Neural cell (in vitro differentiated cells): ENCODE measurements around the gene SPATA19. TPM values are rescaled to one million over a fixed set of nuclear protein-coding genes. Genes with fewer than 3 reads are reported as not detected.

Experiments
- H2AFZ ChIP-seq: fragments of 200-600, 300-800 bp; sonication (generic), shearing (Covaris generic); 2 replicates; pipeline ENCODE4 v1.6.0; 2014; ENCODE audit warnings: low read depth, mild to moderate bottlenecking, antibody characterized with exemption, low read length, moderate library complexity
- H3F3A ChIP-seq: fragments of 200-600 bp; shearing (Covaris generic); 2 replicates; pipeline ENCODE4 v1.6.1; 2016; ENCODE audit warnings: mild to moderate bottlenecking, moderate library complexity, mixed read lengths, antibody characterized with exemption, low read length; ENCODE audit not compliant: insufficient read depth, poor library complexity, severe bottlenecking
- H3K27ac ChIP-seq: fragments of 200-600, 300-800 bp; sonication (generic), shearing (Covaris generic); 2 replicates; pipeline ENCODE4 v1.5.1; 2014; ENCODE audit warnings: mild to moderate bottlenecking, low read length, moderate library complexity
- H3K27me3 ChIP-seq: fragments of 300-800, 200-600 bp; sonication (generic), shearing (Covaris generic); 2 replicates; pipeline ENCODE4 v1.6.0; 2014; ENCODE audit warnings: mild to moderate bottlenecking, low read depth, low read length, moderate library complexity; ENCODE audit not compliant: insufficient read depth
- H3K36me3 ChIP-seq: fragments of 300-800, 200-600 bp; sonication (generic), shearing (Covaris generic); 2 replicates; pipeline ENCODE4 v1.5.1; 2014; ENCODE audit warnings: mild to moderate bottlenecking, antibody characterized with exemption, low read length, moderate library complexity; ENCODE audit not compliant: insufficient read depth
- H3K4me2 ChIP-seq: fragments of 300-800, 200-600 bp; sonication (generic), shearing (Covaris generic); 2 replicates; pipeline ENCODE4 v1.6.0; 2014; ENCODE audit warnings: mild to moderate bottlenecking, low read length
- H3K4me3 ChIP-seq: fragments of 300-800, 200-600 bp; sonication (generic), shearing (Covaris generic); 2 replicates; pipeline ENCODE4 v1.5.1; 2014; ENCODE audit warnings: mild to moderate bottlenecking, low read length, moderate library complexity
- H3K79me2 ChIP-seq: fragments of 200-600 bp; shearing (Covaris generic); replicated peaks from 2 replicates; pipeline ENCODE4 v1.6.0; 2014; ENCODE audit warnings: mild to moderate bottlenecking, low read length, moderate library complexity; ENCODE audit not compliant: insufficient read depth
- H3K9ac ChIP-seq: fragments of 300-800, 200-600 bp; sonication (generic), shearing (Covaris generic); 2 replicates; pipeline ENCODE4 v1.6.1; 2016; ENCODE audit warnings: mild to moderate bottlenecking, low read length, mixed read lengths
- H3K9me2 ChIP-seq: fragments of 200-600 bp; shearing (Covaris generic); 2 replicates; pipeline ENCODE4 v1.6.1; 2016; ENCODE audit warnings: mild to moderate bottlenecking, low read length, mixed read lengths; ENCODE audit not compliant: insufficient read depth
- H3K9me3 ChIP-seq: fragments of 200-600, 300-800 bp; sonication (generic), shearing (Covaris generic); 2 replicates; pipeline ENCODE4 v1.6.1; 2016; ENCODE audit warnings: mild to moderate bottlenecking, mixed run types, low read length, moderate library complexity, mixed read lengths
- H4K20me1 ChIP-seq: fragments of 200-600 bp; shearing (Covaris generic); 2 replicates; pipeline ENCODE4 v1.6.1; 2016; ENCODE audit warnings: mild to moderate bottlenecking, mixed run types; ENCODE audit not compliant: insufficient read depth
- CTCF ChIP-seq: fragments of 450-650 bp; IDR thresholded peaks from 2 replicates; pipeline ENCODE4 v1.5.1; 2014; ENCODE audit warnings: antibody characterized with exemption, mild to moderate bottlenecking, moderate library complexity; ENCODE audit not compliant: poor library complexity, severe bottlenecking
- EP300 ChIP-seq: fragments of 450-650 bp; conservative IDR thresholded peaks from 2 replicates; pipeline ENCODE4 v1.6.1; 2014; ENCODE audit warnings: antibody characterized with exemption, mild to moderate bottlenecking, moderate library complexity; ENCODE audit not compliant: poor library complexity, severe bottlenecking
- EZH2 ChIP-seq: fragments of 200-600, 300-800 bp; shearing (Covaris generic), sonication (generic); IDR thresholded peaks from 2 replicates; pipeline ENCODE4 v1.6.1; 2014; ENCODE audit warnings: antibody characterized with exemption, low read length, borderline replicate concordance, mild to moderate bottlenecking; ENCODE audit not compliant: insufficient read depth, poor library complexity, severe bottlenecking
- MXI1 ChIP-seq: fragments of 450-650 bp; conservative IDR thresholded peaks from 2 replicates; pipeline ENCODE4 v1.6.1; 2014; ENCODE audit warnings: antibody characterized with exemption, mild to moderate bottlenecking; ENCODE audit not compliant: poor library complexity, severe bottlenecking
- POLR2AphosphoS5 ChIP-seq: IDR thresholded peaks from 2 replicates; pipeline ENCODE4 v1.6.1; 2012
- RAD21 ChIP-seq: fragments of 450-650 bp; conservative IDR thresholded peaks from 2 replicates; pipeline ENCODE4 v1.6.1; 2014; ENCODE audit warnings: antibody characterized with exemption, mild to moderate bottlenecking, moderate library complexity
- REST ChIP-seq: IDR thresholded peaks from 2 replicates; pipeline ENCODE4 v1.6.1; 2012; ENCODE audit warnings: borderline replicate concordance
- SMC3 ChIP-seq: fragments of 450-650 bp; conservative IDR thresholded peaks from 2 replicates; pipeline ENCODE4 v1.6.1; 2014; ENCODE audit warnings: antibody characterized with exemption, mild to moderate bottlenecking, moderate library complexity; ENCODE audit not compliant: poor library complexity
- TAF1 ChIP-seq: IDR thresholded peaks from 2 replicates; pipeline ENCODE4 v1.6.1; 2012; ENCODE audit warnings: low read depth
- polyA plus RNA-seq: library from polyadenylated mRNA; depleted of rRNA; stranded (reverse); fragments of >200 nt; gene quantifications from 2 replicates; pipeline ENCODE4 v1.2.3, GENCODE V29; 2014

Gene SPATA19
- polyA plus RNA-seq, 1 donor from 2014 or later = not detected

GRCh38 chr11:133797554-133797953 is 47.8 kb downstream of the SPATA19 start:
- Histone ChIP-seq H3K27ac (peak overlapping the region; percentile 4), H3K79me2 (no peaks in the 10 kb centered on the region), H3K4me3 (peak overlapping the region; percentile 38), H3K27me3 (no peaks in the 10 kb centered on the region), H3K36me3 (no peaks in the 10 kb centered on the region), H3K4me2 (peak overlapping the region; percentile 56), H3K9me2 (no peaks in the 10 kb centered on the region), H3K9ac (peak overlapping the region; percentile 11), H3F3A (no peaks in the 10 kb centered on the region), H3K9me3 (no peaks in the 10 kb centered on the region), H4K20me1 (no peaks in the 10 kb centered on the region), H2AFZ (no peak overlapping the region)
- TF ChIP-seq SMC3 = no peak
- TF ChIP-seq POLR2AphosphoS5 = peak; percentile 83
- peak; percentile 80 for TF ChIP-seq EP300
- TF ChIP-seq RAD21 = peak; percentile 15

- Histone ChIP-seq H3K9me3 (no peaks in the 10 kb centered on the region), H3F3A (no peaks in the 10 kb centered on the region), H2AFZ (no peak overlapping the region), H3K36me3 (no peaks in the 10 kb centered on the region), H3K9me2 (no peaks in the 10 kb centered on the region), H3K27me3 (no peaks in the 10 kb centered on the region), H3K27ac (no peak overlapping the region), H3K79me2 (no peaks in the 10 kb centered on the region), H3K9ac (no peak overlapping the region), H4K20me1 (no peaks in the 10 kb centered on the region), H3K4me2 (no peak overlapping the region), H3K4me3 (no peak overlapping the region)
- TF ChIP-seq EZH2 (no peak), MXI1 (no peak), SMC3 (no peak)
These were observed 49.1 kb downstream of the SPATA19 start for GRCh38 chr11:133796043-133796795.

- Histone ChIP-seq H3K4me2 (no peak overlapping the region), H3K4me3 (no peak overlapping the region), H3K9ac (no peak overlapping the region), H3F3A (no peaks in the 10 kb centered on the region), H3K9me2 (no peaks in the 10 kb centered on the region), H3K27ac (no peak overlapping the region), H3K9me3 (no peaks in the 10 kb centered on the region), H3K79me2 (no peaks in the 10 kb centered on the region), H2AFZ (no peak overlapping the region), H3K36me3 (no peaks in the 10 kb centered on the region), H4K20me1 (no peaks in the 10 kb centered on the region), H3K27me3 (no peaks in the 10 kb centered on the region)
- no peak for TF ChIP-seq REST
- no peak for TF ChIP-seq TAF1
- TF ChIP-seq EZH2 = no peak
- TF ChIP-seq SMC3 = no peak
- TF ChIP-seq RAD21 = no peak
- TF ChIP-seq POLR2AphosphoS5 = no peak
- no peak for TF ChIP-seq MXI1
- TF ChIP-seq CTCF = no peak
- TF ChIP-seq EP300 = no peak
These were observed 50.2 kb downstream of the SPATA19 start for GRCh38 chr11:133795088-133795487.
